MCF 10A (cell line): ENCODE measurements around the gene ZNF598. TPM values are rescaled to one million over a fixed set of nuclear protein-coding genes. Genes with fewer than 3 reads are reported as not detected.

ENCODE experiments used
- BruUV-seq: library from RNA; stranded (reverse); fragments of 400-500 nt; replicated peaks from 2 replicates; lab custom pipeline; 2021; lab: Mats Ljungman, UMichigan
- CTCF ChIA-PET: fragments of 300-600 bp; sonication (Branson Sonifier 250); formaldehyde crosslinking; extraction: SDS; loops from one replicate; lab custom pipeline; 2021; ENCODE audit warnings: antibody characterized with exemption, inconsistent platforms; lab: Yijun Ruan, JAX
- POLR2A ChIA-PET: fragments of 300-600, 350-650 bp; sonication (Branson Sonifier 250); formaldehyde crosslinking; extraction: SDS; loops from one replicate; lab custom pipeline; 2020; ENCODE audit warnings: antibody characterized with exemption, inconsistent platforms; lab: Yijun Ruan, JAX
- DNase-seq: peaks from one replicate; pipeline ENCODE4 v3.0.0-alpha.2; 2018; ENCODE audit not compliant: unreplicated experiment
- H3K27ac Mint-ChIP-seq: one replicate; pipeline ENCODE4 v1.8.0; 2022; ENCODE audit warnings: mild to moderate bottlenecking, low read depth, mixed read lengths; ENCODE audit not compliant: unreplicated experiment
- H3K27me3 Mint-ChIP-seq: one replicate; pipeline ENCODE4 v1.8.0; 2022; ENCODE audit warnings: mixed read lengths; ENCODE audit not compliant: insufficient read depth, unreplicated experiment
- H3K36me3 Mint-ChIP-seq: one replicate; pipeline ENCODE4 v1.8.0; 2022; ENCODE audit warnings: mild to moderate bottlenecking, moderate library complexity, mixed read lengths; ENCODE audit not compliant: insufficient read depth, unreplicated experiment
- H3K4me1 Mint-ChIP-seq: one replicate; pipeline ENCODE4 v1.8.0; 2022; ENCODE audit warnings: mixed read lengths; ENCODE audit not compliant: insufficient read depth, unreplicated experiment
- H3K4me3 Mint-ChIP-seq: one replicate; pipeline ENCODE4 v1.8.0; 2022; ENCODE audit warnings: mild to moderate bottlenecking, moderate library complexity, mixed read lengths; ENCODE audit not compliant: unreplicated experiment
- H3K9me3 Mint-ChIP-seq: one replicate; pipeline ENCODE4 v1.8.0; 2022; ENCODE audit warnings: mixed read lengths; ENCODE audit not compliant: unreplicated experiment
- CTCF ChIP-seq: fragments of 200-600 bp; IDR thresholded peaks from one replicate; pipeline ENCODE4 v1.8.0; 2022; ENCODE audit warnings: antibody characterized with exemption, mild to moderate bottlenecking; ENCODE audit not compliant: unreplicated experiment
- intact Hi-C: fragments of 100-400 bp; cut with micrococcal nuclease; formaldehyde crosslinking; loops from 2 replicates; pipeline ENCODE4 v1.14.1; 2022
- total RNA-seq: library from RNA; stranded (reverse); gene quantifications from 2 replicates; pipeline ENCODE4 v1.2.3, GENCODE V29; 2022

The ZNF598 gene
- total RNA-seq, 1 experiment from 2014 or later: 252 TPM

GRCh38 chr16:2026461-2027023 is 16.9 kb upstream of the ZNF598 start, which contains the start of gene NHERF2:
TSS of gene NHERF2 (plus strand) at chr16:2026902. CDS start at chr16:2027006, 104 bp downstream.
- CTCF ChIA-PET: interaction anchor here (2.0 kb wide), 1 partner anchor 114 kb away, joined by 9 read pairs; no protein-coding TSS in a partner anchor
- Mint-ChIP-seq H3K27me3 (no peaks in the 10 kb centered on the region), H3K36me3 (peaks cover 13% of the 10 kb centered on the region), H3K4me3 (peak within 1 kb of the TSS; percentile 70), H3K9me3 (no peaks in the 10 kb centered on the region), H3K4me1 (peaks cover 9% of the 10 kb centered on the region), H3K27ac (no peak within 1 kb of the TSS)
- POLR2A ChIA-PET: interaction anchor here (1.2 to 2.6 kb wide), 4 partner anchors 15 to 21 kb away, joined by 5 to 11 read pairs (median 6); partner anchors contain the start of genes NTHL1 and TSC2
- intact Hi-C loops: no loop called here
- no peak for TF ChIP-seq CTCF
- DNase-seq: no peak
- BruUV-seq: no TSS peak

GRCh38 chr16:2025878-2026460 is 16.3 kb upstream of the ZNF598 start:
- Mint-ChIP-seq H3K36me3 (peaks cover 13% of the 10 kb centered on the region), H3K4me3 (peak overlapping the region; percentile 70), H3K27me3 (no peaks in the 10 kb centered on the region), H3K4me1 (peaks cover 9% of the 10 kb centered on the region), H3K9me3 (no peaks in the 10 kb centered on the region), H3K27ac (no peak overlapping the region)
- intact Hi-C loops: no loop called here
- no TSS peak for BruUV-seq
- DNase-seq: no peak
- no peak for TF ChIP-seq CTCF
- ChIA-PET POLR2A (interaction anchor here (1.0 to 2.6 kb wide), 2 partner anchors 11 to 22 kb away, joined by 3 to 11 read pairs; partner anchors contain the start of genes NTHL1 and TSC2), CTCF (interaction anchor here (1.1 to 2.0 kb wide), 2 partner anchors 114 to 128 kb away, joined by 5 to 9 read pairs; no protein-coding TSS in a partner anchor)

DNA sequence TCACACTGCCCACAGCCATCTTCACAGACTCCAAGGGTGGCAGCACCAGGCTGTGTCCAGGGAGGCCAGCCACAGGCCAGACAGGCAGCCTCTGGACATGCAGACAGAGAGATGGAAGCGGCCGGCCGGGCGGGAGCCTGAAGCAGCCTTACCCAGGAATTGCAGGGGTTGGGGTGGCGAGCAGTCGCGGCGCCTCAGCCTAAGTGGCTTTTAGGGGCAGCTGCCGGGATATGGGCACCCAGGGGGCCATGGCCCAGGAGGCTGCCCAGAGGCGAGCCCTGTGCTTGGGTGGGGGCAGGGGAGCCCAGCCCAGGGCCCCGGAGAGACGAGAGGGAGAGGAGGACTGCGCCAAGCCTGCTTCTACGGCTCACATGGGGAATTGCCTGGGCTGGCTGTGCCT is 15.6 kb upstream of the ZNF598 start:
- no peak for DNase-seq
- no peaks in the 10 kb centered on the region for H3K27me3 Mint-ChIP-seq
- intact Hi-C loops: no loop called here
- BruUV-seq: no TSS peak
- H3K4me3 Mint-ChIP-seq: peak overlapping the region; percentile 54
- no peak for TF ChIP-seq CTCF
- peaks cover 7% of the 10 kb centered on the region for H3K36me3 Mint-ChIP-seq
- H3K27ac Mint-ChIP-seq: no peak overlapping the region
- ChIA-PET POLR2A (interaction anchor here (0.6 to 1.0 kb wide), 2 partner anchors 10 to 116 kb away, joined by 3 read pairs; no protein-coding TSS in a partner anchor), CTCF (interaction anchor here (0.6 to 2.0 kb wide), 4 partner anchors 21 to 128 kb away, joined by 3 to 9 read pairs (median 5); partner anchors contain the start of genes NTHL1 and TSC2)
- peaks cover 9% of the 10 kb centered on the region for H3K4me1 Mint-ChIP-seq
- no peaks in the 10 kb centered on the region for H3K9me3 Mint-ChIP-seq

DNA sequence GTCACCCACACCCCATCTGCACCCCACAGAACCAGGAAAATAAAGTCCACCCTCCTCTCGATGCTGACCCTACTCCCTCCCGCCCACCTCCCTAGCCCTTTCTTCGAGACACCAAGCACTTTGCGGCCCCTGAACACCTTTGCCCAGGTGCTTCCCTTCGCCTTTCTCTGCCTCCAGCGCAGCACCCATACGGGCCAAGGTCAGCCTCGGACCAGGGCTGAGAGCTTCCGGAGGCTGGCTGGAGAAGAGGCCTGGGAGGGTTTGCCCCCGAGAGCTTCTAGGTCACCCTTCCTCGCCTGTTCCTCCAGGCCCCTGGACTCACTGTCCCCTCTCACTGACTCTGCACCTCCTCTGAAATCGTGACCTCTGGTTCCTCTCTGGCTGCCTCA is 14.4 kb upstream of the ZNF598 start:
- CTCF ChIA-PET: interaction anchor here (0.6 to 1.4 kb wide), 8 partner anchors 22 to 182 kb away, joined by 3 to 6 read pairs (median 4); partner anchors contain the start of gene TSC2
- intact Hi-C loops: no loop called here
- BruUV-seq: no TSS peak
- no peaks in the 10 kb centered on the region for H3K9me3 Mint-ChIP-seq
- H3K27me3 Mint-ChIP-seq: no peaks in the 10 kb centered on the region
- no peak overlapping the region for H3K27ac Mint-ChIP-seq
- peaks cover 7% of the 10 kb centered on the region for H3K36me3 Mint-ChIP-seq
- no peak for DNase-seq
- POLR2A ChIA-PET: interaction anchor here (2.1 kb wide), 1 partner anchor 24 kb away, joined by 8 read pairs; the partner anchor contains the start of genes NTHL1 and TSC2
- no peak for TF ChIP-seq CTCF
- peak overlapping the region; percentile 61 for H3K4me3 Mint-ChIP-seq
- peaks cover 9% of the 10 kb centered on the region for H3K4me1 Mint-ChIP-seq
